MCF 10A (cell line): ENCODE measurements around the gene DCDC1. TPM values are rescaled to one million over a fixed set of nuclear protein-coding genes. Genes with fewer than 3 reads are reported as not detected.

Experiments used
- BruUV-seq: library from RNA; stranded (reverse); fragments of 400-500 nt; replicated peaks from 2 replicates; lab custom pipeline; 2021; lab: Mats Ljungman, UMichigan
- CTCF ChIA-PET: fragments of 300-600 bp; sonication (Branson Sonifier 250); formaldehyde crosslinking; extraction: SDS; loops from one replicate; lab custom pipeline; 2021; ENCODE audit warnings: antibody characterized with exemption, inconsistent platforms; lab: Yijun Ruan, JAX
- POLR2A ChIA-PET: fragments of 300-600, 350-650 bp; sonication (Branson Sonifier 250); formaldehyde crosslinking; extraction: SDS; loops from one replicate; lab custom pipeline; 2020; ENCODE audit warnings: antibody characterized with exemption, inconsistent platforms; lab: Yijun Ruan, JAX
- DNase-seq: peaks from one replicate; pipeline ENCODE4 v3.0.0-alpha.2; 2018; ENCODE audit not compliant: unreplicated experiment
- H3K27ac Mint-ChIP-seq: one replicate; pipeline ENCODE4 v1.8.0; 2022; ENCODE audit warnings: mild to moderate bottlenecking, low read depth, mixed read lengths; ENCODE audit not compliant: unreplicated experiment
- H3K27me3 Mint-ChIP-seq: one replicate; pipeline ENCODE4 v1.8.0; 2022; ENCODE audit warnings: mixed read lengths; ENCODE audit not compliant: insufficient read depth, unreplicated experiment
- H3K36me3 Mint-ChIP-seq: one replicate; pipeline ENCODE4 v1.8.0; 2022; ENCODE audit warnings: mild to moderate bottlenecking, moderate library complexity, mixed read lengths; ENCODE audit not compliant: insufficient read depth, unreplicated experiment
- H3K4me1 Mint-ChIP-seq: one replicate; pipeline ENCODE4 v1.8.0; 2022; ENCODE audit warnings: mixed read lengths; ENCODE audit not compliant: insufficient read depth, unreplicated experiment
- H3K4me3 Mint-ChIP-seq: one replicate; pipeline ENCODE4 v1.8.0; 2022; ENCODE audit warnings: mild to moderate bottlenecking, moderate library complexity, mixed read lengths; ENCODE audit not compliant: unreplicated experiment
- H3K9me3 Mint-ChIP-seq: one replicate; pipeline ENCODE4 v1.8.0; 2022; ENCODE audit warnings: mixed read lengths; ENCODE audit not compliant: unreplicated experiment
- intact Hi-C: fragments of 100-400 bp; cut with micrococcal nuclease; formaldehyde crosslinking; loops from 2 replicates; pipeline ENCODE4 v1.14.1; 2022
- total RNA-seq: library from RNA; stranded (reverse); gene quantifications from 2 replicates; pipeline ENCODE4 v1.2.3, GENCODE V29; 2022
- TF ChIP-seq, protein P1 (sequence below): fragments of 200-600 bp; IDR thresholded peaks from one replicate; pipeline ENCODE4 v1.8.0; 2022; ENCODE audit warnings: antibody characterized with exemption, mild to moderate bottlenecking; ENCODE audit not compliant: unreplicated experiment

DCDC1 gene
- total RNA-seq, 1 experiment from 2014 or later: 0.19 TPM

DNA sequence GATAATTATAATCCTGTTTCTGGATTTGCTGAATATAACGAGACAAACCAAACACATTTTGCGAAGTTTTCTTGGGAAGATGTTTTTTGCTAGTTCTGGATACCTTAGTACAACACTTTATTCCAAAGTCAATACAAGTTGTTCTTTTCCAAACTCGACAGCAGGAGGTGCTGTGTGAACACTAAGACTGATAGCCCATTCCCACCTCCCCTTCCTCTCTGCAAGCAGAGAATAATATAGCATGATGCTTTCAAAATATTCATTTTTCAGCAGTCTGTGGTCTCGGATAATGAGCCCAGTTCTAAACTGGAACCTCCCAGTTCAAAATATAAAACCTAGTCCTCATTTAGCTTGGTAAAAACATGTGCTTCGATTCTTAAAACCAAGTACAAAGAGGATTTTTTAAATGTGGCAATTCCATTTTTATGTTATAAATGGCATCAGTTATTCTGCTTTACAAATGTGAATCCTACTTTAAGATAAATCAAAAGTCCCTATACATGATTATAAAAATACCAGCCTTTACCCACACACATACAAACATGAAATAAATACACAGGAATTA lies 129.1 kb downstream of the DCDC1 start:
- H3K4me1 Mint-ChIP-seq: peaks cover 4% of the 10 kb centered on the region
- H3K36me3 Mint-ChIP-seq: no peaks in the 10 kb centered on the region
- no peaks in the 10 kb centered on the region for H3K9me3 Mint-ChIP-seq
- no peak overlapping the region for H3K4me3 Mint-ChIP-seq
- no peak overlapping the region for H3K27ac Mint-ChIP-seq
- POLR2A ChIA-PET: no interaction called here
- TF ChIP-seq, protein P1, sequence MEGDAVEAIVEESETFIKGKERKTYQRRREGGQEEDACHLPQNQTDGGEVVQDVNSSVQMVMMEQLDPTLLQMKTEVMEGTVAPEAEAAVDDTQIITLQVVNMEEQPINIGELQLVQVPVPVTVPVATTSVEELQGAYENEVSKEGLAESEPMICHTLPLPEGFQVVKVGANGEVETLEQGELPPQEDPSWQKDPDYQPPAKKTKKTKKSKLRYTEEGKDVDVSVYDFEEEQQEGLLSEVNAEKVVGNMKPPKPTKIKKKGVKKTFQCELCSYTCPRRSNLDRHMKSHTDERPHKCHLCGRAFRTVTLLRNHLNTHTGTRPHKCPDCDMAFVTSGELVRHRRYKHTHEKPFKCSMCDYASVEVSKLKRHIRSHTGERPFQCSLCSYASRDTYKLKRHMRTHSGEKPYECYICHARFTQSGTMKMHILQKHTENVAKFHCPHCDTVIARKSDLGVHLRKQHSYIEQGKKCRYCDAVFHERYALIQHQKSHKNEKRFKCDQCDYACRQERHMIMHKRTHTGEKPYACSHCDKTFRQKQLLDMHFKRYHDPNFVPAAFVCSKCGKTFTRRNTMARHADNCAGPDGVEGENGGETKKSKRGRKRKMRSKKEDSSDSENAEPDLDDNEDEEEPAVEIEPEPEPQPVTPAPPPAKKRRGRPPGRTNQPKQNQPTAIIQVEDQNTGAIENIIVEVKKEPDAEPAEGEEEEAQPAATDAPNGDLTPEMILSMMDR: peak; percentile 71
- CTCF ChIA-PET: interaction anchor here (0.6 to 7.1 kb wide), 31 partner anchors 14 to 1575 kb away, joined by 3 to 63 read pairs (median 4); no protein-coding TSS in a partner anchor
- H3K27me3 Mint-ChIP-seq: peaks cover 17% of the 10 kb centered on the region
- DNase-seq: peak; percentile 67
- intact Hi-C loops: loop anchor here (1.0 to 5.0 kb wide), 3 partner anchors 402 to 766 kb away; no protein-coding TSS in a partner anchor
- no TSS peak for BruUV-seq

DNA sequence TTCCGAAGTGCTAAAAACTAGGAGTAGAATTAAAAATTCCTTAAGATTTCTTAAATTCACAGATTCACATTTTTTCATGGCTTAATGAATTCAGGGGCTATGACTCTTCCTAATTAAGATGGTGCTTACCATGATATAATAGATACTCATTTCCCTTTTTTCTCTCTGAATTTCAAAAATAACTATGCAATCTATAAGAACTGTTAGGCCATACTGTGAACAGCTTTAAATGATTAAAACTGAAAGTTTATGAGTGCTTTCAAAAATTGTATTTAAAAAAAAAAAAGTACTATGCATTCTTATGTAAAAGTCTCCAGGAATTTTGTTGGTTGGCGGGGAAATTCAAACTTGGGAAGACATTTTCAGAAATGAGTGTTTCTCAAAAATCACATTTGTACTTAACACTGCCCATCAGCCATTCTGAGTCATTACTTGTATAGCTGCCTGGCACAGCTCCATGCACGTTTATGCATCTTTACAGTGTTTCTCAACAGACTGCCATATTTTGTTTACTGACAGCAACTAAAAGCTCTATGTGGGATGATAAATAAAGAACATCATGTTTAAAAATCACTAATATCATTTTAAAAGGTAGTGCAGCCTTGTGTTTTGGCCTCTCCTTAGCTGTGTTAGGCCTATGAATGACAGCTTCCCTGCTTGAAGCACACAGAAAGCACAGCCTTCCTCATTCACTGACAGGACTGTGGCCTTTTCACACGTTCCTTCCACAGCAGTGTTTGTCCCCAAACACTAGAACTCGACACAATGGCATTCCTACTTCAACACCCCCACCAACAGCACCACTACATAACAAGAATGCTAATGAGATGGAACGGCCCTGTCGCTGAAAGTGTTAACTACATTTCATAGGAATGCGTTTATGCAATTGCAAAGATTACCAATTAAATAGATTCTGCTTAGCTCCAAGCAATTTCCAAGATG lies 131.4 kb downstream of the DCDC1 start:
- peak; percentile 57 for DNase-seq
- H3K36me3 Mint-ChIP-seq: no peaks in the 10 kb centered on the region

DNA sequence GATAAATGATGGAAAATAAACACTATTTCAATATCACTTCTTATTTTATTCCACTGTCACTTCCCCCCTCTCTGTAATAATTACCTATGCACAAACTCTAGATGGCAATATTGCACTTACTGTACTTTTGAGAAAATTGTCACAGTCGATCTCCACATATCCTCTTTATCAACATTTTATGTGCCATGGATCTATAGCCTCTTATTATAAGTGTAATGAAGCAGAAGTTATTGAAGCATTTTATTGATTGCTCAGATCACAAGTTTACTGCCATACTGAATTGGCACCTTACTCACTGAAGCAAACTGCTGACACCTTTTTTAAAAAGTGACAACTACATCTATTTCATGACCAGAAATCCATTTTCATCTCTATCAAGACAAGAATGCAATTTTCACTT lies 133.4 kb downstream of the DCDC1 start:
- Mint-ChIP-seq H3K36me3 (no peaks in the 10 kb centered on the region), H3K4me1 (peaks cover 4% of the 10 kb centered on the region), H3K9me3 (no peaks in the 10 kb centered on the region), H3K4me3 (no peak overlapping the region), H3K27me3 (no peaks in the 10 kb centered on the region), H3K27ac (no peak overlapping the region)
- TF ChIP-seq, protein P1: peak; percentile 50
- DNase-seq: peak; percentile 24
- ChIA-PET CTCF (interaction anchor here (0.6 to 7.1 kb wide), 21 partner anchors 9 to 1063 kb away, joined by 3 to 63 read pairs (median 4); partner anchors contain the start of genes DCDC1 and DNAJC24), POLR2A (interaction anchor here (1.0 to 1.5 kb wide), 2 partner anchors 17 to 134 kb away, joined by 3 read pairs; no protein-coding TSS in a partner anchor)
- no TSS peak for BruUV-seq
- intact Hi-C loops: loop anchor here (1.0 to 10.0 kb wide), 5 partner anchors 129 to 1061 kb away; partner anchors contain the start of genes DCDC1 and DNAJC24

More for the DNA sequence above, 131.4 kb downstream of the DCDC1 start:
- intact Hi-C loops: loop anchor here (2.0 to 10.0 kb wide), 3 partner anchors 127 to 1059 kb away; partner anchors contain the start of genes DCDC1 and DNAJC24
- no peak overlapping the region for H3K4me3 Mint-ChIP-seq
- TF ChIP-seq, protein P1: no peak
- no TSS peak for BruUV-seq
- no peak overlapping the region for H3K27ac Mint-ChIP-seq
- no peaks in the 10 kb centered on the region for H3K27me3 Mint-ChIP-seq
- ChIA-PET CTCF (interaction anchor here (0.5 to 7.1 kb wide), 19 partner anchors 12 to 940 kb away, joined by 3 to 63 read pairs (median 4); partner anchors contain the start of genes DCDC1 and DNAJC24), POLR2A (interaction anchor here (0.8 to 1.3 kb wide), 4 partner anchors 8 to 785 kb away, joined by 3 to 7 read pairs (median 4); partner anchors contain the start of genes DCDC1 and DNAJC24)
- H3K4me1 Mint-ChIP-seq: peaks cover 4% of the 10 kb centered on the region
- no peaks in the 10 kb centered on the region for H3K9me3 Mint-ChIP-seq
